ENCODE measurements around the gene STUM. TPM values are rescaled to one million over a fixed set of nuclear protein-coding genes. Genes with fewer than 3 reads are reported as not detected.

STUM gene
- total and polyA plus RNA-seq, 2 donors from 2014 or later = 1.6 to 1.9 TPM

- no peaks in the 10 kb centered on the region for H3K36me3 ChIP-seq (ENCODE audit: control insufficient read depth in 2 of 3, insufficient read depth in 3 of 3, low read length in 3 of 3)
- H3K9ac ChIP-seq (ENCODE audit: low read length in 3 of 3) = no peak overlapping the region
- intact Hi-C loops (cut with DNase I) = no loop called here
- TF ChIP-seq, protein P1, sequence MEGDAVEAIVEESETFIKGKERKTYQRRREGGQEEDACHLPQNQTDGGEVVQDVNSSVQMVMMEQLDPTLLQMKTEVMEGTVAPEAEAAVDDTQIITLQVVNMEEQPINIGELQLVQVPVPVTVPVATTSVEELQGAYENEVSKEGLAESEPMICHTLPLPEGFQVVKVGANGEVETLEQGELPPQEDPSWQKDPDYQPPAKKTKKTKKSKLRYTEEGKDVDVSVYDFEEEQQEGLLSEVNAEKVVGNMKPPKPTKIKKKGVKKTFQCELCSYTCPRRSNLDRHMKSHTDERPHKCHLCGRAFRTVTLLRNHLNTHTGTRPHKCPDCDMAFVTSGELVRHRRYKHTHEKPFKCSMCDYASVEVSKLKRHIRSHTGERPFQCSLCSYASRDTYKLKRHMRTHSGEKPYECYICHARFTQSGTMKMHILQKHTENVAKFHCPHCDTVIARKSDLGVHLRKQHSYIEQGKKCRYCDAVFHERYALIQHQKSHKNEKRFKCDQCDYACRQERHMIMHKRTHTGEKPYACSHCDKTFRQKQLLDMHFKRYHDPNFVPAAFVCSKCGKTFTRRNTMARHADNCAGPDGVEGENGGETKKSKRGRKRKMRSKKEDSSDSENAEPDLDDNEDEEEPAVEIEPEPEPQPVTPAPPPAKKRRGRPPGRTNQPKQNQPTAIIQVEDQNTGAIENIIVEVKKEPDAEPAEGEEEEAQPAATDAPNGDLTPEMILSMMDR (IDR thresholded peaks at IDR 0.05; ENCODE audit: borderline replicate concordance, extremely low read depth, insufficient read depth) = no peak
- FAIRE-seq = no peak
- no peaks in the 10 kb centered on the region for H3K27me3 ChIP-seq (ENCODE audit: control insufficient read depth, insufficient read depth, low read length)
- H3K4me1 ChIP-seq (ENCODE audit: control insufficient read depth in 2 of 3, insufficient read depth in 2 of 3, low read depth in 1 of 3, low read length in 3 of 3) = peaks cover 0 to 32% (median 18%) of the 10 kb centered on the region in 3 donors
- no peak overlapping the region for H3K4me3 ChIP-seq (ENCODE audit: low read length in 3 of 3)
- DNase-seq = peak in 3 of 5 donors; percentile 19 to 84 (median 60)
- no peak overlapping the region for H3K27ac ChIP-seq (ENCODE audit: low read depth in 2 of 2, low read length in 2 of 2)
- H3K9me3 ChIP-seq (ENCODE audit: control insufficient read depth in 2 of 3, insufficient read depth in 1 of 3, low read length in 3 of 3) = no peaks in the 10 kb centered on the region
Measured at GRCh38 chr1:226545836-226546596, 2.5 kb upstream of the STUM start.

- TF ChIP-seq, protein P1 (IDR thresholded peaks at IDR 0.05; ENCODE audit: borderline replicate concordance, extremely low read depth, insufficient read depth) = no peak
- DNase-seq (no peak), FAIRE-seq (no peak)
- Histone ChIP-seq H3K9me3 (ENCODE audit: control insufficient read depth in 2 of 3, insufficient read depth in 1 of 3, low read length in 3 of 3) (no peaks in the 10 kb centered on the region), H3K27me3 (ENCODE audit: control insufficient read depth, insufficient read depth, low read length) (no peaks in the 10 kb centered on the region), H3K9ac (ENCODE audit: low read length in 3 of 3) (no peak overlapping the region), H3K36me3 (ENCODE audit: control insufficient read depth in 2 of 3, insufficient read depth in 3 of 3, low read length in 3 of 3) (no peaks in the 10 kb centered on the region), H3K27ac (ENCODE audit: low read depth in 2 of 2, low read length in 2 of 2) (no peak overlapping the region), H3K4me3 (ENCODE audit: low read length in 3 of 3) (no peak overlapping the region), H3K4me1 (ENCODE audit: control insufficient read depth in 2 of 3, insufficient read depth in 2 of 3, low read depth in 1 of 3, low read length in 3 of 3) (peaks cover 0 to 27% (median 19%) of the 10 kb centered on the region in 3 donors)
- intact Hi-C loops (cut with DNase I) = no loop called here
Measured at GRCh38 chr1:226546926-226547325, 1.6 kb upstream of the STUM start.

- H3K36me3 ChIP-seq (ENCODE audit: control insufficient read depth in 2 of 3, insufficient read depth in 3 of 3, low read length in 3 of 3) = no peaks in the 10 kb centered on the region
- H3K4me1 ChIP-seq (ENCODE audit: control insufficient read depth in 2 of 3, insufficient read depth in 2 of 3, low read depth in 1 of 3, low read length in 3 of 3) = peaks cover 0 to 22% (median 17%) of the 10 kb centered on the region in 3 donors
- H3K27me3 ChIP-seq (ENCODE audit: control insufficient read depth, insufficient read depth, low read length) = no peaks in the 10 kb centered on the region
- no peak overlapping the region for H3K9ac ChIP-seq (ENCODE audit: low read length in 3 of 3)
- DNase-seq = peak; percentile 85 to 96 (median 91)
- no peaks in the 10 kb centered on the region for H3K9me3 ChIP-seq (ENCODE audit: control insufficient read depth in 2 of 3, insufficient read depth in 1 of 3, low read length in 3 of 3)
- intact Hi-C loops (cut with DNase I) = no loop called here
- no peak overlapping the region for H3K4me3 ChIP-seq (ENCODE audit: low read length in 3 of 3)
- TF ChIP-seq, protein P1 (IDR thresholded peaks at IDR 0.05; ENCODE audit: borderline replicate concordance, extremely low read depth, insufficient read depth) = peak; percentile 91
- peak; percentile 6 for FAIRE-seq
- H3K27ac ChIP-seq (ENCODE audit: low read depth in 2 of 2, low read length in 2 of 2) = no peak overlapping the region
Measured at GRCh38 chr1:226547754-226548191, 791 bp upstream of the STUM start.
